HG03575 (cell line): ENCODE results near the gene TNFAIP1.
"Not testable (repeated sequence)": the region's sequence is repeated elsewhere in the genome, so short reads cannot be mapped to it uniquely, and the experiment has no call there.

Experiments
- ATAC-seq: cut with Tn5 transposase; IDR thresholded peaks from one replicate; pipeline ENCODE4 v1.9.1; 2021; ENCODE audit not compliant: unreplicated experiment, insufficient number of reproducible peaks, low FRiP score; ENCODE audit errors: extremely low read depth

The TNFAIP1 gene

GRCh38 chr17:28320215-28321061 is 15.1 kb upstream of the TNFAIP1 start:
- ATAC-seq, result no peak

- ATAC-seq, result no peak
These were observed 11.3 kb upstream of the TNFAIP1 start for GRCh38 chr17:28324267-28324745.

GRCh38 chr17:28324781-28325180 is 10.8 kb upstream of the TNFAIP1 start:
- no peak for ATAC-seq

DNA sequence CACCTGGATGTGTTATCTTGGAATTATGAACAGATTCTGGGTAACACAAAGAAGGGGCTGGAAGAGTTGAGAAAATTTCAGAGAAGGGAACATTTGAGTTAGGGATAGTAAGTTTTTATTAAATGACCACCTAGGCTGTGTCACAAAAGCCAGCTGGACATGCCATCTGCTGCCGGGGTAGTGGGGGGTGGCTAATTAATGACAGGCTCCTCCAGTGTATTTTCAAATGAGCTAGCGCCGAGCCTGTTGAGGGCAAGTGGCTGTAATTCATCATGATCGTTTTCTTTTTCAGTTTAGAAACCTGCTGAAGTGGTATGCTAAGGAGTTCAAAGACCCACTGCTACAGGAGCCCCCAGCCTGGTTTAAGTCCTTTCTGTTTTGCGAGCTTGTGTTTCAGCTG is 10.3 kb upstream of the TNFAIP1 start:
- ATAC-seq, result no peak

DNA sequence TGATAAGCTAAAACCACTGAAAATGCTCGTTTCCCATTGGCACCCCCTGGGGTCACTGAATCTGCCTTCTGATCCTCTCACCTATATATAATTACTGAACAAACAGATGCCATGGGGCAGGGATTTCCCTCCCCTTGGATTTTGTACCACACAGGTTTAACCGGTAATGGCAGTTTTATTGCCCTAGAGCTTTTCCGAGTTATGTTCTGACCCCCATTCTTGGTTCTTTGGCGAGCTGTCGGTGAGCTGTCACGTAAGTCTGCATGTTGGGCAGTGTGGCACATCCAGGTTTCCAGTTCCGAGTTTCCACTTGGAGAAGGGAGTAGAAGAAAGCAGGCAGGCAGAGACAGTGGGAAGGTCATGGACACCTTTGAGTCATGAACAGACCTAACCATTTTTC is 9.4 kb upstream of the TNFAIP1 start:
- no peak for ATAC-seq

DNA sequence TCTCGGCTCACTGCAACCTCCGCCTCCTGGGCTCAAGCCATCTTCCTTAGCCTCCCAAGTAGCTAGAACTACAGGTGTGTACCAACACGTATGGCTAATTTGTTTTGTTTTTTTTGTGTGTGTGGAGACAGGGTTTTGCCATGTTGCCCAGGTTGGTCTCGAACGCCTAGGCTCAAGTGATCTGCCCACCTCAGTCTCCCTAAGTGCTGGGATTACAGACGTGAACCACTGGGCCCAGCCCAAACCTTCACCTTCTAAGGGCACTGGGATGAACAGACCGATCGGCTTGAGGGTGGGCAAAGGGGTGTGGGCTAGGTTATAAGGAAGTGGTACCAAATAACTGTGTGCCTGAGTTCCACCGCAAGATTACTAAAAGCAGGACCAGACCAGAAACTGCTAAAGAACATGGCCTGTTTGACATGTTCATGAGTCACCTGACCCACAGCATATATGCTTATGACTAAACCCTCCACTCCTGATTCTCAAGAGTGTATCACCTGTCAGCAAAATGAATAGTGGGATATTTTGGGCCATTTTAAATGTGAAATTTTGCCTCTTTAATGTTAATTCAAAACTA is 8.4 kb upstream of the TNFAIP1 start:
- no peak for ATAC-seq

DNA sequence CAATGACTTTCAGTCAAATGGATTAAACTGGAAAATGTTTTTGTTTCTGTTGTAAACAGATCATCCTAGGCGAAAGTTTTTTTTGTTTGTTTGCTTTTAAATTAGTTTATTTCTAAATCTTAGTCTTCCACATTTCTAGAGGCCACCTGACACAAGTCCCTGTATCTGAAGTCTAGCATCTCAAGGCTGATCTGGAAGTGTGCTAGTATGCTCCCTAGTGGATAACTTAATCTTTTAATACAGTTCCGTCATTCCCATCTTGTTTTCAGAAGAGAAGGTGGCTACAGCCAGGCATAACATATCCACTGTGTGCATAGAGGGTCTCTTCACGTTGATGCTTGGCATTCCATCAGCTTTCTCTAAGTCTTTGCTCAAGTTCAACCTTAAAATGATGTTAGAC is 7.9 kb upstream of the TNFAIP1 start:
- ATAC-seq, result no peak

DNA sequence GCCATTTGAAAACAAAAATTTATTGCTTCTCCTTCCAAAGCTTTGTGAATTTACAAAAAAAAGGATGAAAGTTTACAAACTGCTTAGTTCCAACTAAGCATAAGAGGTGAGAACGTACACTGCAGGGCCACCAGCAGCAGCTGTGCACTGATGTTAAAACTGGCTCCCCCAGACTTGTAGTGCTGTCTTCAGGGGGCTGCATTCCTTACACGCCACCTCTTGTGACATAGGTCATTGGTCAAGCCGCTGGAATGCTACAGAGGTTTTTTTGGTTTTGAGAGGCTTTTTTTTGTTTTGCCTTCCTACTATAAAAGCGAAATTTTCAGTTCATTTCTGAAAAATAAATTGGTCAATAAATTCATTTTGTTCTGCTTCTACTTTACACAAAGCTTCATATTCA is 7.2 kb upstream of the TNFAIP1 start:
- no peak for ATAC-seq

DNA sequence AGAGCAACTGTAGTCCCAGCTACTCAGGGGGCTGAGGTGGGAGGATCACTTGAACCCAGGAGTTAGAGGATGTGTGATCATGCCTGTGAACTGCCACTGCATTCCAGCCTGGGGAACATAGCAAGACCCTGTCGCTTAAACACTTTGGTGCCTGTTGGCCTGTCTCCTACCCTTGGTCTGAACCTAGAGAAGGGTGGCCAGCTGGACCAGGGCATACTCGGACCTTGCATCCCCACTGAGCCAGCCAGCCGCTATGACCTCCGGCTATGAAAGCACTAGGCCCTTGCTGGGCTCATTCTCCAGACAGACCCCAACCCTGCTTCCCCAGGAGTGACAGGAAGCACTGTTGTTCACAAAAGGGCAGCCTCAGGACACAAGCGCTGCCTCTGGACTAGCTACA is 4.9 kb upstream of the TNFAIP1 start:
- ATAC-seq, result no peak

DNA sequence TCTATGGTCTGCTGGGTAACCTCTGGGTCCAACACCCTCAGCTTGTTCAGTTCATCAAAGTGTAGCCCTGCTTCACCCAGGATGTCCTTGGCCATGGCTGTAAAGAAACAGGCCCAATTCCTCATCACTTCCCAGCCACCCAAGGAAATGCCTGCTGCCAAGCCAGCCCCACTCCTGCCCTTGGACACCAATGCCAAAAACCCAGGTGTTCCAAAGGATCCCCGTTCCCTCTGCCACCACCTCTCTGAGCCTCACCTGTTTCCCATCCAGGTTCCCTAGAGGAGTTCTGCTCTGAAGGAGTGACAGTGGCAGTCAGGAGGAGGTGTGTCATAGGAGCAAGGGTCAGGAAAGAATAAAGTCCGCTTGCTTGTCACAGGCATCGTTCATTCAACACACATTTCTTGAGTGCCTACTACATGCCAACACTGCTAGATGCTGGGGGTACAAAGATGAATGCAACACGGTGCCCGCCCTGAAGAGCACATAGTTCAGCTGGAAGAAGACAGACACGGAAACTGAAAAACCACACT is 3.6 kb upstream of the TNFAIP1 start:
- ATAC-seq, result no peak

DNA sequence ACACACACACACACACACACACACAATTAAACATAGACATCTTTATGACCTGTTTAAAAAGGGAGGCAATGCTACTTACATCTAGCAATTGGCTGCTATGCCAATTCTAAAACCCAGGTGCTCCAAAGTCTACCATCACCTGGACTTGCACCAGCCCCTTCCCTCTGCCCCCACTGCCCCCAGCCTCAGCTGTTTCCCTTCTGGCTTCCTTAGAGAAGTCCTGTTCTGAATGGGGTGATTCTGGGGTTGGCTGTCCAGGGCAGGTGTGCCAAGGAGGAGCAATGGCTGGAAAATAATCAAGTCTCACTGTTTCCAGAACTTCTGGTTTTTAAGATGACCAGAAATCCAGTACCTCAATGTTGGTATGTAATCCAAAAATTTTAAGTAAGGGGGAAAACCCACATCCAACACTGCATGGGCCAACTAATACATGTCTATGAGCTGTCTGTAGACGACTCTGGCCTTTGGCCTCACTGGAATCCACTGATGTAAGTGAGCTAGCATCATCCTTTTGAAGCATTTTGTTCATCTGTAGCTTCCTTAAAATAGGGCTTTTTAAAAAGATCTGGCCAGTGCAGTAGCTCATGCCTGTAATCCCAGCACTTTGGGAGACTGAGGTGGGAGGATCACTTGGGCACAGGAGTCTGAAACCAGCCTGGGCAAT is 2.3 kb upstream of the TNFAIP1 start:
- ATAC-seq, result no peak

DNA sequence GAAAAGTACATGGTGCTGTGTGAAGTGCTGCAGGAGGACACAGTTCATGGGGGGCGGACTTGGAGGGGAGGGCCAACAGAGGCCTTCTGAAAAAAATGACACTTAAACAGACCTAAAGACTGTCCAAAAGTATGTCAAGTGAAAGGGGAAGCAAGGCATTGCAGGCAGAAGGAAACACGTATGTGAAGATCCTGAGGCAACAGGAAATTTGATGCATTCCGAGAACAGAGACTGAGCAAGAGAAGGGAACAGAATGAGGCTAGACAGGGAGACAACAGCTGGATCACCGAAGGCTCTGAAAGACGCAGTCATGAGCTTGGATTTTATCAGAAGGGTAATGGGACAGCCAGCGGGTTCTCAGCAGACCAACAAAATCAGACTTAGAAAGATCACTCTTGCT is 1.4 kb upstream of the TNFAIP1 start:
- no peak for ATAC-seq

DNA sequence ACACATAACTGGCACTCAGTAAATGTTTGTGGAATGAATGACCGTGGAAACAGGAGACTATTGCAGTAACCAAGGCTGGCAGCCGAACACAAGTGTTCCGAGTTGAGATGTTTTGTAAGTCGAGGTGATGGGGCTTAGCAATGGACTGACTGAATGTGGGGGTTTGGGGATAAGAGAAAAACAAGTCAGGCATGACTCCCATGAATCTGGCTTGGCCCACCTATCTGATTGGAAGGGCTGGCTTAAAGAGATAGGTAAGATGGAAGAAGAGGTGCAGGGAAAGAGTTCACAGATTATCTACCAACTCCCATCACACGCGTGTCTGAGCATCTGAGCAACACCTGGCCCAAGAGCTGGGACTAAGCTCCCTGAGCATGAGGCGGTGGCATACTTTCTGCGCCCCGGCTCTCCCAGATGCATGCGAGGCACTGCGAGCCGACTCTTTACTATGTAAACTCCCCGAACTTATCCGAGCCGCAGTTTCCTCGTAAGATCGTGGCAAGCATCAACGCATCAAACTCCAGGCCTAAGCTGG is 828 bp upstream of the TNFAIP1 start:
- ATAC-seq, result no peak

- ATAC-seq, result no peak
These were observed 654 bp downstream of the TNFAIP1 start for GRCh38 chr17:28335959-28336871.

DNA sequence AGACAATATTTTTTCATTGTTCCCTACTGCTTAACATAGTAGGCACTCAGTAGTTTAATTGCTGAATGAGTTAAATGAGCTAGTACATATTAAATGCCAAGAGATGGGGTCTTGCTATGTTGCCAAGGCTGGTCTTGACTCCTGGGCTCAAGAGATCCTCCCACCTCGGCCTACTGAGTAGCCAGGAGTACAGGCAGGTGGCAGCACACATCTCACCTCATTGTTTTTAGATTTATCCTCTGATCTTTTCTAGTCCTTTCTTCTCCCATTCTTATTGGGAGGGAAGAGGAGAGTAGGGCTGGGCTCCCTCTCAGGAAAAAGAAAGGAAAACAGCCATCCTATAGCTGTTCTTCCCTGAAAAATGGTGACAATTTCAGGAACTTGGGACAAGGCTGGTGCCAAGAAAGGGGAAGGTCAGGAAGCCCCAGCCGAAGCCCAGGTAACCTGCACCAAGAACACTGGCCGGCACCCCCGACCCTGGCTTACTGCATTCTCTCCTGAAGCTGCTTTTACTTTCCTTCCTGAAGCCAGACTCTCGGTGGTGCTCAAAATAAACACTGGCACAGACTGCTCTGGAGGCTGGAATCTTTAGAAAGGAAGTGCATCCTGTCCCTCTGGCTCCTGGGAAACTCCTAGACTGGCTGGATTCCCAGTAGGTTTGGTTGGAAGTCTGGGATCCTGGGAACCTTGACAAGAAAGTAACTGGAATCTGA is 2.7 kb downstream of the TNFAIP1 start:
- ATAC-seq, result no peak

GRCh38 chr17:28338769-28339212 is 3.2 kb downstream of the TNFAIP1 start:
- not testable (repeated sequence) for ATAC-seq

GRCh38 chr17:28339431-28339830 is 3.9 kb downstream of the TNFAIP1 start:
- no peak for ATAC-seq

DNA sequence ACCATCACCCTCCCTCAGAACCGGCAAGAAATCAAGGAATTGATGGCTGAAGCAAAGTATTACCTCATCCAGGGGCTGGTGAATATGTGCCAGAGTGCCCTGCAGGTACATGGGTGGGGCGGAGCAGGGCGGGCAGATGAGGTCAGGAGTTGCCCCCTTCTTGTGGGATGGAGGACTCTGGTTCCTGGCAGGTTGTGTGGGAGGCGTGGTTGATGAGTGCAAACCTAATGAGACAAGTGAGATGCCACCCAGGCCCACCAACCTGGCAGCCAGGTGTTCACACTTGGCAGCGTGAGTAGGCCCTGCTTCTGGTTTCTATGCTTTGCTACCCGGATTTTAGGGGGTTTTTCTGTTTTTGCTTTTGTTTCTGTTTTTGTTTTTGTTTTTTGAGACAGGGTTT is 4.8 kb downstream of the TNFAIP1 start:
- ATAC-seq, result no peak
